Body of pancreas (tissue), 2 donors: ENCODE results near the gene GDF11. TPM values are rescaled to one million over a fixed set of nuclear protein-coding genes. Genes with fewer than 3 reads are reported as not detected.

Experiments
- small RNA-seq: library from RNA; depleted of rRNA; stranded (forward); fragments of <200 nt; gene quantifications from one replicate; pipeline ENCODE3, GENCODE V24; 2016
- total RNA-seq, 2 donors: library from RNA; depleted of rRNA; stranded (reverse); fragments of >200 nt; gene quantifications; one replicate each; pipeline ENCODE4 v1.1.0, GENCODE V29; 2016

The GDF11 gene
- total RNA-seq, 2 donors from 2014 or later: 0.33 to 0.78 TPM

Small RNAs within 50 kb of the gene (small RNA-seq; reads per million reads assigned to genes)
- not detected for gene AC009779.1
- gene RF00017: not detected

Other genes with a start within 250 kb of the GDF11 start
- gene OR6C4, start 193.5 kb upstream of the GDF11 start, total RNA-seq: not detected
- not detected for gene OR2AP1, start 170.7 kb upstream of the GDF11 start, total RNA-seq
- not detected for gene OR10P1, start 106.2 kb upstream of the GDF11 start, total RNA-seq
- 10 to 100 TPM; 11.4 to 52.1 TPM for gene ITGA7, start 35.2 kb upstream of the GDF11 start, total RNA-seq
- gene BLOC1S1, start 27.1 kb upstream of the GDF11 start, total RNA-seq: 100 to 1,000 TPM in 1 of 2 donors, 10 to 100 TPM in 1; 86.1 to 105 TPM
- gene RDH5, start 22.7 kb upstream of the GDF11 start, total RNA-seq: 10 to 100 TPM in 1 of 2 donors, 1 to 10 TPM in 1; 4.2 to 20.4 TPM
- 100 to 1,000 TPM; 341 to 511 TPM for gene CD63, start 14.1 kb upstream of the GDF11 start, total RNA-seq
- 10 to 100 TPM; 23.1 to 51.7 TPM for gene SARNP, start 74.6 kb downstream of the GDF11 start, total RNA-seq
- gene ORMDL2, start 74.9 kb downstream of the GDF11 start, total RNA-seq: 10 to 100 TPM in 1 of 2 donors, 1 to 10 TPM in 1; 6.0 to 12.5 TPM
- 10 to 100 TPM; 20.2 to 34.3 TPM for gene DNAJC14, start 86.5 kb downstream of the GDF11 start, total RNA-seq
- gene MMP19, start 99.8 kb downstream of the GDF11 start, total RNA-seq: 10 to 100 TPM in 1 of 2 donors, 1 to 10 TPM in 1; 3.4 to 23.4 TPM
- gene PYM1, start 184.8 kb downstream of the GDF11 start, total RNA-seq: 10 to 100 TPM; 21.5 to 26.0 TPM
- 100 to 1,000 TPM in 1 of 2 donors, 10 to 100 TPM in 1; 33.3 to 128 TPM for gene DGKA, start 188.0 kb downstream of the GDF11 start, total RNA-seq
- 1 to 10 TPM; 1.6 to 2.6 TPM for gene PMEL, start 222.9 kb downstream of the GDF11 start, total RNA-seq
- 10 to 100 TPM in 1 of 2 donors, 1 to 10 TPM in 1; 8.8 to 12.5 TPM for gene CDK2, start 223.7 kb downstream of the GDF11 start, total RNA-seq
- 10 to 100 TPM; 28.3 to 33.9 TPM for gene RAB5B, start 231.0 kb downstream of the GDF11 start, total RNA-seq